Activated naive CD8-positive, alpha-beta T cell (primary cell): Measurements from ENCODE around the gene SMC1A.
"Not testable (repeated sequence)": the region's sequence is repeated elsewhere in the genome, so short reads cannot be mapped to it uniquely, and the experiment has no call there.

Experiments used
- H3K27ac Mint-ChIP-seq: one replicate; pipeline ENCODE4 v1.8.0; 2021; ENCODE audit warnings: mixed read lengths
- H3K27me3 Mint-ChIP-seq: one replicate; pipeline ENCODE4 v1.8.0; 2021; ENCODE audit warnings: mixed read lengths
- H3K36me3 Mint-ChIP-seq: one replicate; pipeline ENCODE4 v1.8.0; 2021; ENCODE audit warnings: mixed read lengths
- H3K4me1 Mint-ChIP-seq: one replicate; pipeline ENCODE4 v1.8.0; 2021; ENCODE audit warnings: low read depth, mixed read lengths
- H3K4me3 Mint-ChIP-seq: one replicate; pipeline ENCODE4 v1.8.0; 2021; ENCODE audit warnings: mild to moderate bottlenecking, mixed read lengths
- H3K9me3 Mint-ChIP-seq: one replicate; pipeline ENCODE4 v1.8.0; 2021; ENCODE audit warnings: low read depth, mixed read lengths

Gene SMC1A

GRCh38 chrX:53383376-53384076 is 38.9 kb downstream of the SMC1A start:
- Mint-ChIP-seq H3K4me3 (no peak overlapping the region), H3K36me3 (no peaks in the 10 kb centered on the region), H3K27me3 (no peaks in the 10 kb centered on the region), H3K4me1 (no peaks in the 10 kb centered on the region), H3K9me3 (no peaks in the 10 kb centered on the region), H3K27ac (no peak overlapping the region)

- no peaks in the 10 kb centered on the region for H3K9me3 Mint-ChIP-seq
- peak overlapping the region; percentile 16 for H3K27ac Mint-ChIP-seq
- H3K27me3 Mint-ChIP-seq = no peaks in the 10 kb centered on the region
- no peaks in the 10 kb centered on the region for H3K4me1 Mint-ChIP-seq
- H3K4me3 Mint-ChIP-seq = no peak overlapping the region
- H3K36me3 Mint-ChIP-seq = peaks cover 3% of the 10 kb centered on the region
These were observed 42.7 kb downstream of the SMC1A start for GRCh38 chrX:53379747-53380146.

- Mint-ChIP-seq H3K4me3 (no peak overlapping the region), H3K36me3 (peaks cover 6% of the 10 kb centered on the region), H3K27me3 (no peaks in the 10 kb centered on the region), H3K9me3 (no peaks in the 10 kb centered on the region), H3K4me1 (no peaks in the 10 kb centered on the region), H3K27ac (peak overlapping the region; percentile 16)
These were observed 43.3 kb downstream of the SMC1A start for GRCh38 chrX:53379008-53379710.

GRCh38 chrX:53377464-53377863 is 45.0 kb downstream of the SMC1A start:
- H3K4me3 Mint-ChIP-seq = no peak overlapping the region
- H3K4me1 Mint-ChIP-seq = no peaks in the 10 kb centered on the region
- peaks cover 6% of the 10 kb centered on the region for H3K36me3 Mint-ChIP-seq
- no peak overlapping the region for H3K27ac Mint-ChIP-seq
- no peaks in the 10 kb centered on the region for H3K27me3 Mint-ChIP-seq
- no peaks in the 10 kb centered on the region for H3K9me3 Mint-ChIP-seq

GRCh38 chrX:53376888-53377287 is 45.6 kb downstream of the SMC1A start:
- Mint-ChIP-seq H3K4me1 (no peaks in the 10 kb centered on the region), H3K27ac (no peak overlapping the region), H3K27me3 (no peaks in the 10 kb centered on the region), H3K4me3 (no peak overlapping the region), H3K36me3 (peaks cover 6% of the 10 kb centered on the region), H3K9me3 (no peaks in the 10 kb centered on the region)

- Mint-ChIP-seq H3K4me3 (no peak overlapping the region), H3K36me3 (peaks cover 6% of the 10 kb centered on the region), H3K27ac (no peak overlapping the region), H3K27me3 (no peaks in the 10 kb centered on the region), H3K4me1 (no peaks in the 10 kb centered on the region), H3K9me3 (no peaks in the 10 kb centered on the region)
These were observed 47.5 kb downstream of the SMC1A start for GRCh38 chrX:53374923-53375322.

DNA sequence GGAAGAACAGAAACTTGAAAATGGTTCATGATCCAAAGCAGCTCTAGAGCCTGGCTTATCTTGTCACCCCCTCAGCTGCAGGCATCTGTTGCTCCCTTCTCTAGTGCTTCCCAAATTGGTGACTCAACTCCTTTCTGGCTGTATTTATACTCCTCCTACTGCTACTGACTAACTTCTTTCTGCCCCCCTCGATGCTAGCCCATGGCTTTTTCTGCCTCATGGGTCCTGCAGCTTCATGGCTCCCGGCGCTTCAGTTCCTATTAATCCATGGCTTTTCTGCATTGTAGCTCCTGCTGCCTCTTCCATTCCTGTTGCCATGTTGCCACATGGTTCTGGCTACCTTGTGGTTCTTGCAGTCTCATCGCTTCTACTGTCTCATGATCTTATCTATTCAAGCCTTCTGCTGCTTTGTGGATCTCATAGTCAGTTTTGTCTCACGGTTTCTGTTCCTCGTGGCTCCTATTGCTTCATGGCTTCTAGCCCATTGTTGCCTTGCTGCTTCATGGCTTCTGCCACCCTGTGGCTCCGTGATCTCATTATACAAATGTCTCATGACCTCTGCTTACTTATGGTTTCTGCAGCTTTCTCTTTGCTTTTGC is 48.1 kb downstream of the SMC1A start:
- Mint-ChIP-seq H3K27ac (no peak overlapping the region), H3K9me3 (no peaks in the 10 kb centered on the region), H3K36me3 (peaks cover 6% of the 10 kb centered on the region)

DNA sequence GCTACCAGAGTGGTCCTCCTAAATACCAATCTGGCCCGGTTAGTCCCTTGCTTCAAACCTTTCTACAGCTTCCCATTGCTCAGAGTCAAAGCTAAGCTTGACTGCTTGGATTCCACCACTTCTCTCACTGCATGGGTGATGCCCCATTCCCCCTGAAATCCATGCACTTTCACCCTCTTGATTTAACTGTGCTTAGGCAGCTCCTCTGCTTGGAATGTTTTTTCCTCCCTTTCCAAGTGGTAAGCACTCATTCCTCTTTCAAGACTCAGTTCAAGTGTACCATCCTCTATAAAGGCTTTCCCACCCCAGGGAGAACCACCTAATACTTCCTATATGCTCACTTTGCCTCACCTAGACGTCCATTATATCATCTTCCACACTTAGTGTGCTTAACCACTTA is 49.1 kb downstream of the SMC1A start:
- Mint-ChIP-seq H3K9me3 (no peaks in the 10 kb centered on the region), H3K4me3 (no peak overlapping the region), H3K27me3 (no peaks in the 10 kb centered on the region), H3K36me3 (peaks cover 6% of the 10 kb centered on the region), H3K27ac (no peak overlapping the region), H3K4me1 (no peaks in the 10 kb centered on the region)

More for the DNA sequence above, 48.1 kb downstream of the SMC1A start:
- H3K27me3 Mint-ChIP-seq = no peaks in the 10 kb centered on the region
- no peaks in the 10 kb centered on the region for H3K4me1 Mint-ChIP-seq
- H3K4me3 Mint-ChIP-seq = no peak overlapping the region

GRCh38 chrX:53366454-53366853 is 56.0 kb downstream of the SMC1A start:
- H3K27ac Mint-ChIP-seq, H3K4me3 Mint-ChIP-seq, H3K27me3 Mint-ChIP-seq, H3K9me3 Mint-ChIP-seq, H3K4me1 Mint-ChIP-seq, H3K36me3 Mint-ChIP-seq: not testable (repeated sequence)

DNA sequence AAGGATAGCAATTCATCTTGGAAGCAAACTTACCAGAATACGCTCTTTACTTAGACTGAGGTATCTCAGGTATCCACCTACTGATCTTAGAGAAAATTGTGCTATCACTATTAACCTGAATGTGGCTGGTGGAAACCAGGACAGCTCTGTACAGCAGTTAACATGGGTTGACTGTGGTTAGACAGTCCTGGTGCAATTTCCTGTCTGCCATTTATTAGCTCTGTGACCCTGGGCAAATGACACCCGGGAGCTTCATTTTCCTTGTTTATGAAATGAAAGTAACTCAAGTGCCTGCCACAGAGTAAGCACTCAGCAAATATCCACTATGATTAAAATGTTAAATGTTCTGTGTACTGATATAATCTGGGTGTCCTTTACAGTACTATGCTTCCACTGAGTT is 60.0 kb downstream of the SMC1A start:
- no peak overlapping the region for H3K27ac Mint-ChIP-seq
- H3K4me3 Mint-ChIP-seq = no peak overlapping the region
- no peaks in the 10 kb centered on the region for H3K9me3 Mint-ChIP-seq
- no peaks in the 10 kb centered on the region for H3K4me1 Mint-ChIP-seq
- no peaks in the 10 kb centered on the region for H3K36me3 Mint-ChIP-seq
- no peaks in the 10 kb centered on the region for H3K27me3 Mint-ChIP-seq

DNA sequence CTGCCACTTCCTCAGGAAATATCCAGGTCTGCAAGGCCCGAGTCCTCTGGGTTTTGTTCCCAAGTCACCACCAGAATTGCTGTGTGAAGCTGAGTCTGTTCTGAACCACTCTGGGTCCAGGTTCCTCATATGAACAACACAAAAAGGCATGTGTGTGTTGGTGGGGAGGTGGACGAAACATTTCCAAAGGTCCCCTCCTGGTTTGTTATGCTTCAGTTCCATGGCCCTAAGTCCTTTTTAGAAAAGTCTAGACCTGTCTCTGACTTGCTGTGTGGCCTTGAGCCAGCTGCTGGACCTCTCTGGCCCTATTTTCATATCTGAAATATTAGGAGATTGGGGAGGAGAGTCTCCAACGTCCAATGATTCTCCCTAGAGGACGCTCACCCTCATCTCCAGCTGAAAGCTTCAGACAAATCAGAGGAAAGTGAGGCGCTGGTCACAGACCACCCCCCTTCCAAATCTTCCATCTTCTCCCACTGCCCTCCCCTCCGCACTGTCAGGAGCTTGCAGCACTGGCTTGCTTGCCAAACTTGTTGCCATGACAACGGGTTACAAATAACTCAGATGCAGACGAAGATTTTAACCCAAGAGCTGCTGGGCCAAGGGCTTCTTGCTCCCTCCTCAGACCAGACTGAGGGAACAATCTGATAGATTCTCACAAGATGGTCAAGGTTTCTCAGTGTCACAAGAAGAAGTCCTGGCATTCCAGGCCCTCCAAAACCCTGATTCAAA is 64.5 kb downstream of the SMC1A start:
- Mint-ChIP-seq H3K4me3 (no peak overlapping the region), H3K27me3 (no peaks in the 10 kb centered on the region), H3K36me3 (no peaks in the 10 kb centered on the region), H3K4me1 (no peaks in the 10 kb centered on the region), H3K27ac (no peak overlapping the region), H3K9me3 (no peaks in the 10 kb centered on the region)

DNA sequence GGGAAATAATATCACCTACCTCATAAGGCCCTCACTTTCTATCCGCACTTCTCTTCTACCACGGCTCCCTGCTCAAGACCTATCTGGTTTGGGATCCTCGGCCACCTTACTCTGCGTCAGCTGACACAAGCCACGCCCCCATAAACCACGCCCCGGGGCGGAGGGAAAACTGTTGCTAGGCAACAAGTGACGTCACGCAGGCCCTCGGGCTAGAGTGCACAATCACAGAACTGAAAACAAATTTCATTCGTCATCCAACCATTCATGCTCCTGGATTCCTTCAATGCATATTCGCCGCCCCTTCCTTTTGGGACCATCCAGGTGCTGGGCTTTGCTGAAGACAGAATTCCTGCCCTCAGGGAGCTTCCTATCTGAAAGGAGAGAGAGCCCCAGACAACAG is 66.3 kb downstream of the SMC1A start:
- no peaks in the 10 kb centered on the region for H3K4me1 Mint-ChIP-seq
- H3K4me3 Mint-ChIP-seq = no peak overlapping the region
- H3K27me3 Mint-ChIP-seq = no peaks in the 10 kb centered on the region
- H3K9me3 Mint-ChIP-seq = no peaks in the 10 kb centered on the region
- no peak overlapping the region for H3K27ac Mint-ChIP-seq
- H3K36me3 Mint-ChIP-seq = no peaks in the 10 kb centered on the region

- H3K9me3 Mint-ChIP-seq = no peaks in the 10 kb centered on the region
- H3K36me3 Mint-ChIP-seq = no peaks in the 10 kb centered on the region
- no peaks in the 10 kb centered on the region for H3K4me1 Mint-ChIP-seq
- no peak overlapping the region for H3K27ac Mint-ChIP-seq
- H3K27me3 Mint-ChIP-seq = no peaks in the 10 kb centered on the region
- no peak overlapping the region for H3K4me3 Mint-ChIP-seq
These were observed 67.8 kb downstream of the SMC1A start for GRCh38 chrX:53354669-53355068.

GRCh38 chrX:53347948-53348347 is 74.5 kb downstream of the SMC1A start:
- Mint-ChIP-seq H3K4me3 (no peak overlapping the region), H3K27ac (no peak overlapping the region), H3K9me3 (no peaks in the 10 kb centered on the region), H3K27me3 (no peaks in the 10 kb centered on the region), H3K36me3 (no peaks in the 10 kb centered on the region), H3K4me1 (no peaks in the 10 kb centered on the region)
